GM12875 (cell line): ENCODE measurements around the gene ACTR2.

Source experiments
- H3K4me3 ChIP-seq: one replicate; pipeline ENCODE4 v1.5.1; 2011; ENCODE audit warnings: low read depth, low read length, control low read depth
- CTCF ChIP-seq: IDR thresholded peaks from 2 replicates; pipeline ENCODE4 v1.5.1; 2011; ENCODE audit warnings: low read depth, mild to moderate bottlenecking, control low read depth, inconsistent platforms, low read length, moderate library complexity, borderline replicate concordance; ENCODE audit not compliant: insufficient read depth

ACTR2 gene

DNA sequence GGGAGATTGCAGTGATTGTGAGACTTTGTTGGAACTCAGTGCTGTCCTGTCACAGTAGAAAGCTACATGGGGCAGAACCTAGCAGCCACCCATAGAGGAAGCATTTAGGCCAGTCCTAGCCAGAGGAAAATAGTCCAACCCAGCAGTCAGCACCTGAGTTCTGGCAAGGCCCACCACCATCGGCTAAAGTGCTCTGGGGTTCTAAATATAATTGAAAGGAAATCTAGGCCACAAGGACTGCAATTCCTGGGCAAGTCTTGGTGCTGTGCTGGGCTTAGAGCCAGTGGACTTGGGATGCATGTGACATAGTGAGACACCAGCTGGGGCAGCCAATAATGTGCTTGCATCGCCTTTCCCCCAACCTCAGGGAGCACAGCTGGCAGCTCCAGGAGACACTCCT is 28.9 kb upstream of the ACTR2 start:
- no peak overlapping the region for H3K4me3 ChIP-seq
- TF ChIP-seq CTCF, result no peak

GRCh38 chr2:65199166-65199565 is 28.5 kb upstream of the ACTR2 start:
- TF ChIP-seq CTCF, result no peak
- H3K4me3 ChIP-seq, result no peak overlapping the region

GRCh38 chr2:65199891-65200290 is 27.7 kb upstream of the ACTR2 start:
- TF ChIP-seq CTCF, result no peak
- no peak overlapping the region for H3K4me3 ChIP-seq

DNA sequence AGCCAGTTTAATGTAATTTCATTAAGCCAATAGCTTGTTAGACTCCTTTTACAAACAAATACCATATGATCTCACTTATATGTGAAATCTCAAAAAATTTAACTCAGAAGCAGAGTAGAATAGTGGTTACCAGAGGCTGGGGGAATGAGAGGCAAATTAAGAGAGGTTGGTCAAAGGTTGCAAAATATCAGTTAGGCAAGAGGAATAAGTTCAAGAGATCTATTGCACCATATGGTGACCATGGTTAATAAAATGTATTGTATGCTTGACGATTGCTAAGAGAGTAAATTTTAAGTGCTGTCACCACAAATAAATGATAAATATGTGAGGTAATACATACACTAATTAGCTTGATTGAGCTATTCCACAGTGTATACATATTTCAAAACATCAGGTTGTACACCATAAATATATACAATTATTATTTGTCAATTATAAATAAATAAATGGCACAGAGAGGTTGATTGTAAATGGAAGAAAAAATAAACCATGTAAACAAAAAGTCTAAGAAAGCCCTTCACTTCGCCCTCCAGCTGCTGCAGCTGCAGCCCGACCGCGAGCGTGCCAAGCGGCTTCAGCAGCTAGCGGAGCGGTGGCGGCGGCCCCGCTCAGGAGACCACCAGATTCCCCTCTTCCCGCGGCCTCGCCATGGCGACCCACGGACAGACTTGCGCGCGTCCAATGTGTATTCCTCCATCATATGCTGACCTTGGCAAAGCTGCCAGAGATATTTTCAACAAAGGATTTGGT is 23.0 kb upstream of the ACTR2 start:
- peak overlapping the region; percentile 26 for H3K4me3 ChIP-seq
- no peak for TF ChIP-seq CTCF

GRCh38 chr2:65212115-65212514 is 15.5 kb upstream of the ACTR2 start:
- H3K4me3 ChIP-seq, result no peak overlapping the region
- TF ChIP-seq CTCF, result no peak

- TF ChIP-seq CTCF, result no peak
- no peak overlapping the region for H3K4me3 ChIP-seq
These were observed 15.0 kb upstream of the ACTR2 start for GRCh38 chr2:65212619-65213018.

- H3K4me3 ChIP-seq, result no peak overlapping the region
- TF ChIP-seq CTCF, result no peak
These were observed 14.6 kb upstream of the ACTR2 start for GRCh38 chr2:65213035-65213434.
